Ureter (tissue), 1 donor: Measurements from ENCODE around the gene ELMO2. TPM values are rescaled to one million over a fixed set of nuclear protein-coding genes. Genes with fewer than 3 reads are reported as not detected.

Experiments
- DNase-seq: peaks from one replicate; pipeline ENCODE4 v3.0.0-alpha.2; 2020; ENCODE audit warnings: low spot score
- total RNA-seq: library from RNA; stranded (reverse); gene quantifications from one replicate; pipeline ENCODE4 v1.2.4, GENCODE V29; 2023
- donor health status: DM: yes; HTN: yes; CAD: no.

Gene ELMO2
- total RNA-seq, 1 donor from 2014 or later: 60.4 TPM

- DNase-seq: no peak
Measured at GRCh38 chr20:46367234-46367633, 39.2 kb downstream of the ELMO2 start.

GRCh38 chr20:46366826-46367225 is 39.6 kb downstream of the ELMO2 start:
- no peak for DNase-seq

- no peak for DNase-seq
Measured at GRCh38 chr20:46365487-46366220, 40.8 kb downstream of the ELMO2 start.

GRCh38 chr20:46364670-46365486 is 41.5 kb downstream of the ELMO2 start:
- DNase-seq: no peak

- DNase-seq: peak; percentile 91
Measured at GRCh38 chr20:46363874-46364669, 42.3 kb downstream of the ELMO2 start.

GRCh38 chr20:46362921-46363867 is 43.2 kb downstream of the ELMO2 start:
- DNase-seq: no peak

GRCh38 chr20:46361811-46362210 is 44.6 kb downstream of the ELMO2 start:
- DNase-seq: no peak

- DNase-seq: no peak
Measured at GRCh38 chr20:46361381-46361780, 45.0 kb downstream of the ELMO2 start.

GRCh38 chr20:46359233-46359751 is 47.1 kb downstream of the ELMO2 start:
- no peak for DNase-seq

- no peak for DNase-seq
Measured at GRCh38 chr20:46358346-46359058, 47.9 kb downstream of the ELMO2 start.

GRCh38 chr20:46357030-46357514 is 49.3 kb downstream of the ELMO2 start:
- DNase-seq: no peak

- DNase-seq: no peak
Measured at GRCh38 chr20:46356195-46357029, 50.0 kb downstream of the ELMO2 start.

GRCh38 chr20:46355778-46356177 is 50.6 kb downstream of the ELMO2 start:
- DNase-seq: no peak

GRCh38 chr20:46354920-46355654 is 51.3 kb downstream of the ELMO2 start:
- DNase-seq: no peak

GRCh38 chr20:46354207-46354555 is 52.2 kb downstream of the ELMO2 start:
- DNase-seq: no peak

GRCh38 chr20:46353500-46354206 is 52.8 kb downstream of the ELMO2 start:
- no peak for DNase-seq

- DNase-seq: no peak
Measured at GRCh38 chr20:46352370-46352938, 54.0 kb downstream of the ELMO2 start.
